ENCODE results near the gene DNAL4. TPM values are rescaled to one million over a fixed set of nuclear protein-coding genes. Genes with fewer than 3 reads are reported as not detected.
A peak's percentile ranks its signal among the peaks of the same experiment; 100 is the strongest.

The DNAL4 gene
- total RNA-seq, 1 donor from 2014 or later: 46.9 TPM

DNA sequence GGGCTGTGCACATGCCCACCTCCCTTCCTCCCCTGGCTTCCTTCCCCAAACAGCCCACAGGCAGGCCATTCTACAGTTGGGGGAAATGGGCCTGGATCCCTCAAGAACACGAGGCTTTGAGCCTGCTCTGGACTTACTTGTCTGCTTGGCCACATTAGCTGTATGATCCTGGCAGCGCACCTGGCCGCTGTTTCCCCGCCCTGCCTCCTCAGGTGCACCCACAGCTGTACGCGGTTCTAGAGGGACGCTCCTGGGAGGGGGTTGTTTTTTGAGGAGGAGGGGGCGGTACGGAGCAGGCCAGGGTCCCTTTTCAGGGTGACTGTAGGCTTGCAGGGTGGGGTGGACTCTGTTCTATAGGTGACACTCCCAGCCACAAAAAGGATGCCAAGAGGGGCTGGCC lies 26.6 kb downstream of the DNAL4 start:
- no peaks in the 10 kb centered on the region for H3K36me3 ChIP-seq (ENCODE audit: control insufficient read depth, insufficient read depth, low read length)
- TF ChIP-seq, protein P1, sequence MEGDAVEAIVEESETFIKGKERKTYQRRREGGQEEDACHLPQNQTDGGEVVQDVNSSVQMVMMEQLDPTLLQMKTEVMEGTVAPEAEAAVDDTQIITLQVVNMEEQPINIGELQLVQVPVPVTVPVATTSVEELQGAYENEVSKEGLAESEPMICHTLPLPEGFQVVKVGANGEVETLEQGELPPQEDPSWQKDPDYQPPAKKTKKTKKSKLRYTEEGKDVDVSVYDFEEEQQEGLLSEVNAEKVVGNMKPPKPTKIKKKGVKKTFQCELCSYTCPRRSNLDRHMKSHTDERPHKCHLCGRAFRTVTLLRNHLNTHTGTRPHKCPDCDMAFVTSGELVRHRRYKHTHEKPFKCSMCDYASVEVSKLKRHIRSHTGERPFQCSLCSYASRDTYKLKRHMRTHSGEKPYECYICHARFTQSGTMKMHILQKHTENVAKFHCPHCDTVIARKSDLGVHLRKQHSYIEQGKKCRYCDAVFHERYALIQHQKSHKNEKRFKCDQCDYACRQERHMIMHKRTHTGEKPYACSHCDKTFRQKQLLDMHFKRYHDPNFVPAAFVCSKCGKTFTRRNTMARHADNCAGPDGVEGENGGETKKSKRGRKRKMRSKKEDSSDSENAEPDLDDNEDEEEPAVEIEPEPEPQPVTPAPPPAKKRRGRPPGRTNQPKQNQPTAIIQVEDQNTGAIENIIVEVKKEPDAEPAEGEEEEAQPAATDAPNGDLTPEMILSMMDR (IDR thresholded peaks at IDR 0.05; ENCODE audit: insufficient read depth, low read length, poor library complexity, severe bottlenecking): no peak
- no peak for DNase-seq (ENCODE audit: low read depth)
- H3K4me3 ChIP-seq (ENCODE audit: low read depth, low read length): no peak overlapping the region
- H3K27me3 ChIP-seq (ENCODE audit: control insufficient read depth, insufficient read depth, low read length): peaks cover 10% of the 10 kb centered on the region

DNA sequence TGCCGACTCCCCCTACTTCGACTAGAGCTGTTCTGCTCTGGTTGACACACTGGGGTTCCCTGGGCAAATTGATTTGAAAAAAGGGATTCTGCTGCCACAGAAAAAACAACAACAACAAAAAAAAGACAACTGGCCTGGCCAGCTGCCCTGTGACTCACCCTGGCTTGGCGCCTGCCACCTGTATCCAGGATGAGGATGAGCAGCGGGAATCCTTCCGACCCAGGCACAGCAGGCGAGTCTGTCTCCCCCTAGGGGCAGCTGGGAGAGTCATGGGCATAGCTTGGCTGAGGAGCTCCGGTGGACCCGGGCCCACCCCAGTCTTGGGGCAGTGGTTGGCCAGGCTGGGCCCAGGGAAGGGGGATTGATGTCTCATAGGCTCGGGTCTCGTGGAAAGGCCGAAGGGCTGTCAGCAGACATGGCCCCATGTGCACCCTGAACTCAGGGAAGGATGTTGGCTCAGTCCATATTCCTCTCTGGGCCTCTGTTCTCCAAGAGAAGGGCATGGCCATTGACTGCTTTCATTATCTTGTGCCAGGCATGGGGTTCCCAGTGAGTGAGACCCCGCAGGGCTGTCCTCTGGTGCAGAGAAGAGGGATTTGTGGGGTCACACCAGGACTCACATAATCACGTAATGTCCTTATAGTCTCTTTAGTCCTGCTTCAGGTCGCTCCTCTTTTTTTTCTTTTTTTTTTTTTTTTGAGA lies 27.7 kb downstream of the DNAL4 start:
- DNase-seq (ENCODE audit: low read depth): peak; percentile 47
- TF ChIP-seq, protein P1 (IDR thresholded peaks at IDR 0.05; ENCODE audit: insufficient read depth, low read length, poor library complexity, severe bottlenecking): peak; percentile 97
- Histone ChIP-seq H3K36me3 (ENCODE audit: control insufficient read depth, insufficient read depth, low read length) (no peaks in the 10 kb centered on the region), H3K27me3 (ENCODE audit: control insufficient read depth, insufficient read depth, low read length) (peaks cover 10% of the 10 kb centered on the region), H3K4me3 (ENCODE audit: low read depth, low read length) (no peak overlapping the region)

DNA sequence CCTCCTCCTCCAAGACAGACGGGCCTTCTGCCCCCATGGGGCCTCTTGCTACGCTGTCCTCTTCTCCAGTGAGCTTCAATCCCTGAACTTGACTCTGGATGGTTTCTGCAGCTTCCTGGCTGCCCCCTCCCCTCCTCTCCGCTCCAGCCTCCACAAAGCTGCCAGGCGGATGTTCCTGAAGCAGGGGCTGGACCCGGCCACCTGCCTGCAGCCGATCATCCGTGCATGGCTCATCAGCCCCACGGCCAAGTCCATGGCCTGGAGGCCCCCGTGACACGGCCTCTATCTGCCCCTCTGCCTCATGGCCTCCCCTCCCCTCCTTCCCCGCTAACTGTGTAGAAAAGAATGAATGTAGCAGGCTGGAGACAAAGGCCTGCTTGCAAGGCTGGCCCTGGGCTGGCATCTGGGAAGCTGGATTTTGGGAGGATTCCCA lies 31.4 kb downstream of the DNAL4 start:
- Histone ChIP-seq H3K4me3 (ENCODE audit: low read depth, low read length) (no peak overlapping the region), H3K36me3 (ENCODE audit: control insufficient read depth, insufficient read depth, low read length) (no peaks in the 10 kb centered on the region), H3K27me3 (ENCODE audit: control insufficient read depth, insufficient read depth, low read length) (peaks cover 10% of the 10 kb centered on the region)
- TF ChIP-seq, protein P1 (IDR thresholded peaks at IDR 0.05; ENCODE audit: insufficient read depth, low read length, poor library complexity, severe bottlenecking): no peak
- no peak for DNase-seq (ENCODE audit: low read depth)

DNA sequence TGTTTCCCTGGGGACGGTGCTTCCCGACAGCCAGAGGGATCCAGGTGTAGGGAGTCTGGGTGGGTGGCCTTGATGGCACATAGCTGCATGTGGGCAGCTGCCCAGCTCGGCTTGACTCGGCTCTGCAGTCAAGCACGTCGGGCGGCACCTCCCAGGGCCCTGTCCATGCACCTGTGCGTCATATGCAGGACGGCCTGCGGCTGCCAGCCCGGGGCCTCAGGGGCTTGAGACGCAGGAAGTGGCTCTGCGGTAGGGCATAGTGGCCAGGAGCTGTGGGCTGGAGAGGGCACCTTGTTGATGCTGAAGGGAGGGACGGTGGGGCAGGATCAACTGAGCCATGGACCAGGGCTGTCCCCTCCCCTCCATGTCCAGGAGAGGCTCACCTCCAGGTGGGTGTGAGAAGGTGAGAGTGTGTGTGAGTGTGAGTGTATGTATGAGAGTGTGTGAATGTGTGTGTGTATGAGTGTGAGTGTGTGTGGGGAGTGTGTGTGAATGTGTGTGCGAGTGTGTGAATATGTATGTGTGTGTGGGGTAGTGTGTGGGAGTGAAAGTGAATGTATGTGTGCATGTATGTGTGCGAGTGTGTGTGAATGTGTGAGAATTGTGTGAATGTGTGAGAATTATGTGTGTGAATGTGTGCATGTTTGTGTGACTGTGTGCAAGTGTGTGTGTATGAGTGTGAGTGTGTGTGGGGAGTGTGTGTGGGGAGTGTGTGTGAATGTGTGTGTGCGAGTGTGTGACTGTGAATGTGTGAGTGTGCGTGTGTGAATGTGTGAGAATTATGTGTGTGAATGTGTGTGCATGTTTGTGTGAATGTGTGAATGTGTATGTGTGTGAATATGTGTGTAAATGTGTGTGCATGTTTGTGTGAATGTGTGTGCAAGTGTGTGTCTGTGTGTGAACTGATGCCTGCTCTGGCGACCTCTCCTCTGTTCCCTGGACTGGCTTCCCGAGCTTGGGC lies 32.5 kb downstream of the DNAL4 start:
- Histone ChIP-seq H3K27me3 (ENCODE audit: control insufficient read depth, insufficient read depth, low read length) (peaks cover 3% of the 10 kb centered on the region), H3K4me3 (ENCODE audit: low read depth, low read length) (no peak overlapping the region), H3K36me3 (ENCODE audit: control insufficient read depth, insufficient read depth, low read length) (no peaks in the 10 kb centered on the region)
- TF ChIP-seq, protein P1 (IDR thresholded peaks at IDR 0.05; ENCODE audit: insufficient read depth, low read length, poor library complexity, severe bottlenecking): no peak
- DNase-seq (ENCODE audit: low read depth): no peak

DNA sequence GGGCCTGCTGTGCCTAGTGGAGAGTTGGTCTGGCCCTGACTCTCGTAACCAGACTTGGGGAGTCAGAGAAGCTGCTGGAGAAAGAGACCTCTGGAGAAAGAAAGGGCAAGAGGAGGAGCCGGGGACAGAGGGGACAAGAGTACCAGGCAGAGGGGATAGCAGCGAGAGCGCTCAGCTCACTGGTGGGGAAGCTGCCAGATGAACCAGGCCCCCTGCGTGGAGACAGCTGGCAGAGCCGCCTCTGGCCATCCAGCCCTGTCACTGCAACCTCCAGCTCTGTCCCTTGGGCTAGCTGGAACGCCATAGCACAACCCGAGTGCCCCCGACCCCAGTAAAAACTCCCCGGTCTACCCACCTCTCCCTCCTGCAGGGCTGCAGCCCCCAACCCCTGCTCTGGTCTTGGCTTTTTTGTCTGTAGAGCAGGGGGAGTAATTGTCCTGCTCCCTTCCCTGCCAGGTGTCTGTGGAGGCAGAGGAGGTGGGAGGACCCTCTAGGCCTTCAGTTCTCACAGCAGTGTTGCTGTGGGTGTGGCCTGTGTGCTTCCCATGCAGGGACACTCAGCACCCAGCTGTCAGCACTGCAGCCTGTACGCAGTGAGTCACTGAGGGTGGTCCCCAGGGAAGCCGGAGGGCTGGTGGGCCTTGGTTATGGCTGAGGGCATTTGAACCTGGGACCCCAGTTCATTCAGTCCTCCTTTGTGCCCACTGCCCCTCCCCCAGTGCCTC lies 33.3 kb downstream of the DNAL4 start:
- Histone ChIP-seq H3K4me3 (ENCODE audit: low read depth, low read length) (no peak overlapping the region), H3K27me3 (ENCODE audit: control insufficient read depth, insufficient read depth, low read length) (peaks cover under 1% of the 10 kb centered on the region), H3K36me3 (ENCODE audit: control insufficient read depth, insufficient read depth, low read length) (no peaks in the 10 kb centered on the region)
- DNase-seq (ENCODE audit: low read depth): no peak
- TF ChIP-seq, protein P1 (IDR thresholded peaks at IDR 0.05; ENCODE audit: insufficient read depth, low read length, poor library complexity, severe bottlenecking): no peak
